ENCODE measurements around the gene BRD3OS. TPM values are rescaled to one million over a fixed set of nuclear protein-coding genes. Genes with fewer than 3 reads are reported as not detected.

Gene BRD3OS
- total and polyA plus RNA-seq, 2 experiments from 2014 or later, result 9.2 to 16.0 TPM

- TF ChIP-seq CREB1 (CRISPR knock-in tag; IDR thresholded peaks at IDR 0.05; ENCODE audit: low read depth) (no peak), NANOG (IDR thresholded peaks at IDR 0.05; ENCODE audit: borderline replicate concordance) (no peak), CTCF (conservative IDR thresholded peaks at IDR 0.05; ENCODE audit: low read depth in 2 of 2) (no peak), STAT1 (IDR thresholded peaks at IDR 0.05; ENCODE audit: unreplicated experiment) (no peak), POLR2AphosphoS5 (IDR thresholded peaks at IDR 0.05; ENCODE audit: low read depth) (no peak; the same call in 1 of the 2 replicates), ETS1 (IDR thresholded peaks at IDR 0.05) (no peak), EZH2 (IDR thresholded peaks at IDR 0.05; ENCODE audit: low read depth, unreplicated experiment) (no peak), ZNF114 (CRISPR knock-in tag; IDR thresholded peaks at IDR 0.05) (no peak), ZNF331 (CRISPR knock-in tag; IDR thresholded peaks at IDR 0.05; ENCODE audit: low read depth) (no peak), REST (IDR thresholded peaks at IDR 0.05; ENCODE audit: unreplicated experiment) (no peak), ZNF462 (CRISPR knock-in tag; IDR thresholded peaks at IDR 0.05) (no peak), EZH2phosphoT487 (IDR thresholded peaks at IDR 0.05; ENCODE audit: unreplicated experiment) (no peak), JUNB (IDR thresholded peaks at IDR 0.05; ENCODE audit: unreplicated experiment) (no peak)
- Mint-ChIP-seq H3K27me3 (ENCODE audit: insufficient read depth, low read depth, poor library complexity) (peaks cover 14% of the 10 kb centered on the region), H3K36me3 (ENCODE audit: low read depth) (peaks cover 10% of the 10 kb centered on the region), H3K9me3 (no peaks in the 10 kb centered on the region), H3K4me1 (peaks cover 45% of the 10 kb centered on the region), H3K27ac (no peak overlapping the region), H3K4me3 (no peak overlapping the region)
- Histone ChIP-seq H3K4me1 (ENCODE audit: insufficient read depth) (peaks cover 14% of the 10 kb centered on the region), H3K27ac (ENCODE audit: low read depth) (peak overlapping the region; percentile 32; the same call in 1 of the 2 replicates), H3K4me2 (no peak overlapping the region), H4K20me1 (replicated peaks; ENCODE audit: insufficient read depth) (peaks cover 56% of the 10 kb centered on the region), H3K79me2 (replicated peaks; ENCODE audit: insufficient read depth) (peaks cover 83% of the 10 kb centered on the region), H3K4me3 (no peak overlapping the region), H3F3A (replicated peaks; ENCODE audit: low read depth) (no peaks in the 10 kb centered on the region), H2AFZ (no peak overlapping the region), H3K9me2 (ENCODE audit: insufficient read depth) (no peaks in the 10 kb centered on the region), H3K36me3 (ENCODE audit: insufficient read depth) (no peaks in the 10 kb centered on the region), H3K27me3 (ENCODE audit: insufficient read depth) (no peaks in the 10 kb centered on the region)
- ATAC-seq (no peak), DNase-seq (ENCODE audit: low spot score) (no peak)
Observed at GRCh38 chr9:134063571-134064450, 38.5 kb downstream of the BRD3OS start.
